Keratinocyte (primary cell): ENCODE data around the gene AHNAK.

Source experiments
- CTCF ChIP-seq, 3 experiments: IDR thresholded peaks in 1 of 3; conservative IDR thresholded peaks in 1 of 3; optimal IDR thresholded peaks in 1 of 3; 2 replicates in 2 of 3; 3 replicates in 1 of 3; pipeline versions ENCODE3 to v1.5.1; 2011; ENCODE audit warnings: low read length in 3 of 3, mild to moderate bottlenecking in 3 of 3, moderate library complexity in 2 of 3, control low read depth in 1 of 3, inconsistent platforms in 1 of 3; ENCODE audit not compliant: insufficient read depth in 2 of 3; ENCODE audit errors: extremely low read depth in 1 of 3
- EZH2 ChIP-seq: IDR thresholded peaks from one replicate; pipeline ENCODE4 v1.6.1; 2012; ENCODE audit warnings: inconsistent platforms, mild to moderate bottlenecking, low read length, moderate library complexity

- TF ChIP-seq CTCF (optimal IDR thresholded peaks at IDR 0.05 in 1 of 3, IDR thresholded peaks at IDR 0.05 in 1 of 3, conservative IDR thresholded peaks at IDR 0.05 in 1 of 3; ENCODE audit: extremely low read depth in 1 of 3, insufficient read depth in 2 of 3, low read length in 3 of 3) = no peak
- TF ChIP-seq EZH2 = no peak
Observed at GRCh38 chr11:62472063-62472884, 74.3 kb downstream of the AHNAK start.
